ENCODE data around the gene ZMAT5. TPM values are rescaled to one million over a fixed set of nuclear protein-coding genes. Genes with fewer than 3 reads are reported as not detected.

ZMAT5 gene
- total RNA-seq, 1 experiment from 2014 or later, result 16.0 TPM

GRCh38 chr22:29810216-29810615 is 43.4 kb upstream of the ZMAT5 start (continued):
- TF ChIP-seq POLR2A (IDR thresholded peaks at IDR 0.05; ENCODE audit: borderline replicate concordance, extremely low read depth, insufficient read depth, insufficient read length) (no peak), JUND (IDR thresholded peaks at IDR 0.05) (no peak), CBX3 (IDR thresholded peaks at IDR 0.05; ENCODE audit: low read depth) (no peak), YY1 (IDR thresholded peaks at IDR 0.05; ENCODE audit: extremely low read depth, insufficient replicate concordance, low read depth, low read length) (no peak), TCF7L2 (IDR thresholded peaks at IDR 0.05; ENCODE audit: borderline replicate concordance, extremely low read depth, insufficient read depth, insufficient read length) (no peak), EZH2 (IDR thresholded peaks at IDR 0.05) (no peak), ELF1 (IDR thresholded peaks at IDR 0.05; ENCODE audit: borderline replicate concordance, low read depth) (no peak)

- ATAC-seq (no peak), DNase-seq (ENCODE audit: low read depth, low spot score) (no peak)
- H3K9ac ChIP-seq (ENCODE audit: low read length), result no peak overlapping the region
- no peak for TF ChIP-seq JUND (IDR thresholded peaks at IDR 0.05)
- TF ChIP-seq POLR2AphosphoS5 (IDR thresholded peaks at IDR 0.05; ENCODE audit: low read depth, low read length), result no peak
- TF ChIP-seq ZNF274 (IDR thresholded peaks at IDR 0.05; ENCODE audit: low read depth, low read length), result no peak
- TF ChIP-seq, protein P1, sequence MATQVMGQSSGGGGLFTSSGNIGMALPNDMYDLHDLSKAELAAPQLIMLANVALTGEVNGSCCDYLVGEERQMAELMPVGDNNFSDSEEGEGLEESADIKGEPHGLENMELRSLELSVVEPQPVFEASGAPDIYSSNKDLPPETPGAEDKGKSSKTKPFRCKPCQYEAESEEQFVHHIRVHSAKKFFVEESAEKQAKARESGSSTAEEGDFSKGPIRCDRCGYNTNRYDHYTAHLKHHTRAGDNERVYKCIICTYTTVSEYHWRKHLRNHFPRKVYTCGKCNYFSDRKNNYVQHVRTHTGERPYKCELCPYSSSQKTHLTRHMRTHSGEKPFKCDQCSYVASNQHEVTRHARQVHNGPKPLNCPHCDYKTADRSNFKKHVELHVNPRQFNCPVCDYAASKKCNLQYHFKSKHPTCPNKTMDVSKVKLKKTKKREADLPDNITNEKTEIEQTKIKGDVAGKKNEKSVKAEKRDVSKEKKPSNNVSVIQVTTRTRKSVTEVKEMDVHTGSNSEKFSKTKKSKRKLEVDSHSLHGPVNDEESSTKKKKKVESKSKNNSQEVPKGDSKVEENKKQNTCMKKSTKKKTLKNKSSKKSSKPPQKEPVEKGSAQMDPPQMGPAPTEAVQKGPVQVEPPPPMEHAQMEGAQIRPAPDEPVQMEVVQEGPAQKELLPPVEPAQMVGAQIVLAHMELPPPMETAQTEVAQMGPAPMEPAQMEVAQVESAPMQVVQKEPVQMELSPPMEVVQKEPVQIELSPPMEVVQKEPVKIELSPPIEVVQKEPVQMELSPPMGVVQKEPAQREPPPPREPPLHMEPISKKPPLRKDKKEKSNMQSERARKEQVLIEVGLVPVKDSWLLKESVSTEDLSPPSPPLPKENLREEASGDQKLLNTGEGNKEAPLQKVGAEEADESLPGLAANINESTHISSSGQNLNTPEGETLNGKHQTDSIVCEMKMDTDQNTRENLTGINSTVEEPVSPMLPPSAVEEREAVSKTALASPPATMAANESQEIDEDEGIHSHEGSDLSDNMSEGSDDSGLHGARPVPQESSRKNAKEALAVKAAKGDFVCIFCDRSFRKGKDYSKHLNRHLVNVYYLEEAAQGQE (IDR thresholded peaks at IDR 0.05; ENCODE audit: low read depth), result no peak
- no peak for TF ChIP-seq FOSL1 (IDR thresholded peaks at IDR 0.05; ENCODE audit: low read depth)
- no peak for TF ChIP-seq TCF7L2 (IDR thresholded peaks at IDR 0.05; ENCODE audit: borderline replicate concordance, extremely low read depth, insufficient read depth, insufficient read length)
- no peak for TF ChIP-seq ATF3 (IDR thresholded peaks at IDR 0.05)
- no peak for TF ChIP-seq CBX3 (IDR thresholded peaks at IDR 0.05; ENCODE audit: low read depth)
- TF ChIP-seq SRF (IDR thresholded peaks at IDR 0.05; ENCODE audit: low read depth), result no peak
- TF ChIP-seq ELF1 (IDR thresholded peaks at IDR 0.05; ENCODE audit: borderline replicate concordance, low read depth), result no peak
- TF ChIP-seq, protein P2, sequence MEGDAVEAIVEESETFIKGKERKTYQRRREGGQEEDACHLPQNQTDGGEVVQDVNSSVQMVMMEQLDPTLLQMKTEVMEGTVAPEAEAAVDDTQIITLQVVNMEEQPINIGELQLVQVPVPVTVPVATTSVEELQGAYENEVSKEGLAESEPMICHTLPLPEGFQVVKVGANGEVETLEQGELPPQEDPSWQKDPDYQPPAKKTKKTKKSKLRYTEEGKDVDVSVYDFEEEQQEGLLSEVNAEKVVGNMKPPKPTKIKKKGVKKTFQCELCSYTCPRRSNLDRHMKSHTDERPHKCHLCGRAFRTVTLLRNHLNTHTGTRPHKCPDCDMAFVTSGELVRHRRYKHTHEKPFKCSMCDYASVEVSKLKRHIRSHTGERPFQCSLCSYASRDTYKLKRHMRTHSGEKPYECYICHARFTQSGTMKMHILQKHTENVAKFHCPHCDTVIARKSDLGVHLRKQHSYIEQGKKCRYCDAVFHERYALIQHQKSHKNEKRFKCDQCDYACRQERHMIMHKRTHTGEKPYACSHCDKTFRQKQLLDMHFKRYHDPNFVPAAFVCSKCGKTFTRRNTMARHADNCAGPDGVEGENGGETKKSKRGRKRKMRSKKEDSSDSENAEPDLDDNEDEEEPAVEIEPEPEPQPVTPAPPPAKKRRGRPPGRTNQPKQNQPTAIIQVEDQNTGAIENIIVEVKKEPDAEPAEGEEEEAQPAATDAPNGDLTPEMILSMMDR (IDR thresholded peaks at IDR 0.05 in 2 of 3, conservative IDR thresholded peaks at IDR 0.05 in 1 of 3; ENCODE audit: borderline replicate concordance in 1 of 3, insufficient read depth in 1 of 3, low read depth in 2 of 3, low read length in 2 of 3), result no peak
- TF ChIP-seq ZFX (IDR thresholded peaks at IDR 0.05), result no peak
- no peak for TF ChIP-seq MAX (IDR thresholded peaks at IDR 0.05)
- TF ChIP-seq POLR2A (IDR thresholded peaks at IDR 0.05; ENCODE audit: borderline replicate concordance, extremely low read depth, insufficient read depth, insufficient read length), result no peak
- TF ChIP-seq CEBPB (IDR thresholded peaks at IDR 0.05; ENCODE audit: low read depth), result no peak
- no peak for TF ChIP-seq EGR1 (IDR thresholded peaks at IDR 0.05; ENCODE audit: low read depth)
- TF ChIP-seq EZH2phosphoT487 (IDR thresholded peaks at IDR 0.05; ENCODE audit: borderline replicate concordance), result no peak
- H3K27ac ChIP-seq (ENCODE audit: low read depth, low read length), result no peak overlapping the region
- H3K27me3 ChIP-seq (ENCODE audit: insufficient read depth, low read length), result no peaks in the 10 kb centered on the region
- H4K20me1 ChIP-seq (ENCODE audit: insufficient read depth), result no peaks in the 10 kb centered on the region
- RAD21 ChIA-PET (ENCODE audit: low non-redundant PET in 1 of 2, low total read pairs in 2 of 2, uncharacterized antibody in 2 of 2, unreplicated experiment in 2 of 2), result no interaction called here
- no peaks in the 10 kb centered on the region for H3K9me3 ChIP-seq (ENCODE audit: control insufficient read depth in 1 of 2, insufficient read depth in 1 of 2, low read depth in 1 of 2, low read length in 2 of 2)
- no peak overlapping the region for H3K4me3 ChIP-seq (replicated peaks in 1 of 2; ENCODE audit: low read depth in 1 of 2, low read length in 2 of 2)
- BruUV-seq (replicated peaks), result no TSS peak
- POLR2A ChIA-PET, result no interaction called here
- H3K4me1 ChIP-seq (ENCODE audit: control insufficient read depth in 1 of 2, insufficient read depth in 2 of 2, low read length in 2 of 2), result no peaks in the 10 kb centered on the region
- H3K9me2 ChIP-seq (ENCODE audit: insufficient read depth), result no peaks in the 10 kb centered on the region
- H3K79me2 ChIP-seq (ENCODE audit: insufficient read depth, low read length), result no peaks in the 10 kb centered on the region
- intact Hi-C loops (cut with micrococcal nuclease), result no loop called here
- CTCF ChIA-PET, result no interaction called here
- H3K4me2 ChIP-seq (ENCODE audit: low read length), result no peak overlapping the region
- H2AFZ ChIP-seq (ENCODE audit: low read depth, low read length, poor library complexity, severe bottlenecking), result no peak overlapping the region
- H3K36me3 ChIP-seq (ENCODE audit: control insufficient read depth in 1 of 2, insufficient read depth in 2 of 2, low read length in 2 of 2), result peaks cover 31 to 39% of the 10 kb centered on the region in 2 experiments; a peak in 3 of 4 replicates
Observed at GRCh38 chr22:29806196-29806595, 39.4 kb upstream of the ZMAT5 start.
